HG03196 (cell line): ENCODE results near the gene NDUFV1.

Experiments
- ATAC-seq: cut with Tn5 transposase; IDR thresholded peaks from one replicate; pipeline ENCODE4 v1.9.1; 2021; ENCODE audit not compliant: unreplicated experiment

The NDUFV1 gene

GRCh38 chr11:67639438-67639859 lies 32.7 kb downstream of the NDUFV1 start, which contains the start of gene TBX10:
TBX10 (minus strand) TSS chr11:67639763; CDS start chr11:67639472, 291 bp downstream.
- ATAC-seq: no peak

- ATAC-seq: no peak
These were observed 33.5 kb downstream of the NDUFV1 start for GRCh38 chr11:67640021-67640757.

GRCh38 chr11:67640758-67641337 lies 34.1 kb downstream of the NDUFV1 start:
- ATAC-seq: no peak

GRCh38 chr11:67641338-67642172 lies 34.8 kb downstream of the NDUFV1 start:
- no peak for ATAC-seq

- ATAC-seq: no peak
These were observed 35.7 kb downstream of the NDUFV1 start for GRCh38 chr11:67642173-67643120.

GRCh38 chr11:67644042-67644441 lies 37.3 kb downstream of the NDUFV1 start:
- ATAC-seq: no peak

DNA sequence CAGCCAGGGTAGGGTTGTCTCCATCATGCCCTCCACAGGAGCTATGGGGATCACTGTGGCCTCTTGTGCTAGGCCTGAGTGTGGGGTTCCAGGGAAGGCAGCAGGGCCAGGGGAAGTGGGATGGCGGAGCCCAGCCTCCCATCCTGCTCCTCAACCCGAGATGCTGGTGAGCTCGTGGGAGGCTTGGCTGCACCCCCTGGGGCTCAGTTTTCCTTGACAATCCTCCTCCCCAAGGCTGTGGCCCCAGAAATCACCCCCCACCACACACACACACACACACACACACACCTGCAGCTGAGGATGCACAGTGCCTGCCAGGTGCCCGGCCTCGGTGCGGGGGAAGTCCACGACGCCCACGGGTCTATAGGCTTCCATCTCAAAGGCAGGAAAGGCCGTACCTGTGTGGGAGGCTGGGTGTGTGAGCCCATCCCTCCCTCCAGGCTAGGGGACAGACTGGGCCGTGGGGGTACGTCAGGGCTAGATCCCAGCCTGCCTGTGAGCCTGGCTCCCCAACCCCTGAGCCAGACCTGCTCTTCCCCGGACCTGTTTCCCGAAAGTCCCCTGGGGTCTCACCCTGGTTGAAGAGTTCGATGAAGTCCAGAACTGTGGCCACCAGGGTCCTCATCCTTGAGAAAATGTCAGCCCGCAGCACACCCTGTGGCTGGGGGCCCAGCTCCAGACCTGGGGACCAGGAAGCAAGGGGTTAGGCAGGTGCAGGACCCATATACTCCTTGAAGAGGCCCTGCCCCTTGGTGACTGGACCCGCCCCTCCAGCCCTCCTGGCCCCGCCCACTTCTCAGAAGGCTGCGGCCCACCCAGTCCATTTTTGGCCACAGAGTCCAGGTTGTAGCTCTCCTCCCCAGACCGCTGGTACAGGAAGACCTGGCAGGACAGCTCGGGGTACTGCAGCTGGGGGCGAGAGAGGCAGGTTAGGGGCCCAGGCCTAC lies 38.0 kb downstream of the NDUFV1 start:
- no peak for ATAC-seq

DNA sequence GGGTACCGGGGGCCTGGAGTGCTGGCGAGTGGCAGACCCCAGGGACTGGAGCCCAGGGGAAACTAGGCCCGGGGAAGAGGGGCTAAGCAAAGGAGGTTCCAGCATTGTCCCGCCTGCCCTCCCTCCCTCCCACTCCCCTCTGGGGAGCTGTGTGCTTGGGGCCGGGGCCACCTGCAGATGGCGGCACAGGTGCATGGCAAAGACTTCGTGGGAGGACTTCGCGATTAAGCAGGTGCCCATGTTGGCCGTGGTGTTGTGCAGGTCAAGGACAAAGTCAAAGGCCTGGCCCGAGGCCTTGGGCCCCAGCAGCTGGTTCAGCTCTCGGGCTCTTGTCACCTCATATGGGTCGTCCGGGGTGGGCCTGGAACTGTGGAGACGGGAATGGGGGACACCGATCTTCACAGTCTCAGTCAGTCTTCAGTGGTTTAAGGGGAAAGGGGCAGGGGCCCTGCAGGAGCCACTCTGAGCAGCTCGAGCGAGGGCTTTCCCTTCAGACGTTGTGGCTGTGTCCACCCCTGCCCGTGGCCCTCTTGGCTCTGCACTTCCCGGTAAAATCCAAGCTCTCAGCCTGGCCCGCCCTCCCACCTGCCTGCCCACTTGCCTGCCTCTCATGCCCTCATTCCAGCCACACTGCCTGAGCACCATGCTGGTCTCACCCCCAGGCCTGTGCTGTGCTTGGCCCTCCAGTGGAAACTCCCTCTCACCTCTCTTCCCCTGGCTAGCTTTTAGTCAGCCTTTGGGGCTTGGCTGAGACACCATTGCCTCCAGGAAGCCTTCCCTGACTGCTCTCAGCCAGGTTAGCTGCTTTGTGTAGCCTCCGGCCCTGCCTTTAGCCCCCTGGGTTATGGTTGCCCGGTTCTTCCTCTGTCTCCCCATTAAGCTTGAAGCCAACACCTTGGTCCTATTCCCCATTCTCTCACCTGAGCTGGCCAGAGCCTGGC lies 39.1 kb downstream of the NDUFV1 start:
- no peak for ATAC-seq

GRCh38 chr11:67646535-67647336 lies 40.0 kb downstream of the NDUFV1 start:
- ATAC-seq: no peak

- ATAC-seq: no peak
These were observed 40.7 kb downstream of the NDUFV1 start for GRCh38 chr11:67647471-67647870.

DNA sequence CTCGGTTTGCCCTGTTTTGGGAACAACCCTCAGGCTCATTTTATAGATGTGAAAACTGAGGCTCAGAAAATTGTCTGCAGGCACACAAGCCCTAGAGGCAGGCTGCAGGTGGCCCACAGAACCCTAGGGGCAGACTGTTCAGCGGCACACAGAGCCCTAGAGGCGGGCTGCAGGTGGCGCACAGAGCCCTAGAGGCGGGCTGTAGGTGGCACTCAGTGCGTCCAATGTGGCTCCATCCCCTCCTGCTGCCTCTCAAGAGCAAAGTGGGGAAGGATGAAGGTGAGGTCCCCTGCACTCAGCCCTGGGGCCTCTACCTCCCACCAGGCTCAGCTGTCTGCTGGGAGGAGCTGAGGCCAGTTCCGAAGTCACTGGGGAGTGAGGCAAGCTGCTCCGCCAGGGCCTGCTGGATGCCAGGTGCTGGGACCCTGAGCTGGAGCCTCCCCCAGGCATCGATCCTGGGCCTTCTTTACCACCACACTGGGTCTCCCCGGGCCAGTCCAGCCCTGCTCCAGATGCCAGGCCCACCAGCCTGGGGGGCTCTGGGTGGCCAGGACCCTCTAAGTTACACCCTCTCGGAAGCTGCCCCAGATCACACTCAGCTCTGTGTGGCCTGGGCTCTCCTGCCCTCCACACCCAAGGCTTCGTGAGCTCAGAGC lies 41.5 kb downstream of the NDUFV1 start:
- peak; percentile 46 for ATAC-seq

GRCh38 chr11:67648796-67649613 lies 42.3 kb downstream of the NDUFV1 start:
- no peak for ATAC-seq

GRCh38 chr11:67649634-67650510 lies 43.1 kb downstream of the NDUFV1 start:
- no peak for ATAC-seq

DNA sequence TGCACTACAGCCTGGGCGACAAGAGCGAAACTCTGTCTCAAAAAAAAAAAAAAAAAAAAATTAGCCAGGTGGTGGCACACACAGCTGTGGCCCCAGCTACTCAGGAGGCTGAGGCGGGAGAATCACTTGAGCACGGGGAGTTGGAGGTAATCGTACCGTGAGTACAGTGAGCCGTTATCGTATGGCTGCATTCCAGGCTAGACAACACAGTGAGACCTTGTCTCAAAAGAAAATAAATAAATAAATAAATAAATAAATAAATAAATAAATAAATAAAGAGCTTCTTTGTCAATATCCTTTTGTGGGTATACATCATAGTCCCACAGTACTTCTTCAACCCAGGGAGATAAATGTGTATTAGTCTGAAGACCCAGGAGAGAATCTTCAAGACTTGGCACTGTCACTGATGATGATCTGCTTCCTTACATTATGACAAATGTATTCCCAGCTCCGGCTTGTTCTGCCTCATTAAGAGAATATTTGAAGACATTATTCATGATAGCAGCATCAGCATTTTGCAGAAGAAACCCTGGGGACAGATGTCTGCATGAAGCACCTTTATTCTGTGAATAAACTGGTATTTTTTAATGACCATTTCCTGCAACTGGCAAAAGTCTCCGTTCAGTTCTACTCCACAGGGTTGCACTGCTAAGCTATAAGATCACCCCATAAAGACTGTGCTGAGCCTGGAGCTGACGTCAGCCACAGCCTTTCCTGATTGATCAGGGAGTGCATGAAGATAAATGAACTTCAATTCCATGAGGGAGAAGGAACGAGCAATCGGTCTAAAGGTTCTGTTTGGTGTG lies 45.4 kb downstream of the NDUFV1 start:
- no peak for ATAC-seq
